Testis (tissue), 3 donors: ENCODE results near the gene TBXAS1. TPM values are rescaled to one million over a fixed set of nuclear protein-coding genes. Genes with fewer than 3 reads are reported as not detected.

Source experiments
- DNase-seq: peaks from one replicate; pipeline ENCODE4 v3.0.0-alpha.2; 2019
- H3K27ac ChIP-seq, 2 donors: fragments of 200-600 bp; sonication (generic); one replicate each; pipeline ENCODE4 v1.5.1; 2019
- H3K27me3 ChIP-seq: fragments of 200-600 bp; sonication (generic); one replicate; pipeline ENCODE4 v1.5.1; 2019
- H3K36me3 ChIP-seq: fragments of 200-600 bp; sonication (generic); one replicate; pipeline ENCODE4 v1.5.1; 2017; ENCODE audit warnings: low read depth; ENCODE audit errors: missing control alignments
- H3K4me1 ChIP-seq: fragments of 200-600 bp; sonication (generic); one replicate; pipeline ENCODE4 v1.5.1; 2019
- H3K4me3 ChIP-seq, 2 donors: fragments of 200-600 bp; sonication (generic); one replicate each; pipeline ENCODE4 v1.5.1; 2017 to 2019
- H3K9me3 ChIP-seq: fragments of 200-600 bp; sonication (generic); one replicate; pipeline ENCODE4 v1.5.1; 2017
- CTCF ChIP-seq, 3 experiments: fragments of 450-650 bp in 2 of 3; fragments of 200-600 bp in 1 of 3; sonication (generic) in 1 of 3; IDR thresholded peaks; one replicate each; pipeline ENCODE4 v1.5.1; 2016 to 2019; ENCODE audit warnings: antibody characterized with exemption in 3 of 3, mild to moderate bottlenecking in 2 of 3, moderate library complexity in 1 of 3
- POLR2A ChIP-seq: fragments of 450-650 bp; IDR thresholded peaks from one replicate; pipeline ENCODE4 v1.6.1; 2017; ENCODE audit warnings: antibody characterized with exemption, mild to moderate bottlenecking, moderate library complexity
- WGBS, 2 donors: methylation state at CpG; one replicate each; pipeline ENCODE4 v1.1.5; 2018; 5-methylcytosine and 5-hydroxymethylcytosine counted together
- intact Hi-C: fragments of 100-400 bp; cut with DNase I; formaldehyde crosslinking; loops from one replicate; pipeline ENCODE4 v1.15.1; 2023; ENCODE audit warnings: low total_unique reads
- polyA plus RNA-seq: library from polyadenylated mRNA; stranded (reverse); fragments of 350-450 nt; fragmentation: Illumina TruSeq; extraction: RNeasy Lipid Tissue Mini Kit (QIAGEN cat#74804); gene quantifications from one replicate; pipeline ENCODE4 v1.2.3, GENCODE V29; 2014; ENCODE audit warnings: low read depth, low replicate concordance; ENCODE audit not compliant: insufficient read depth
- total RNA-seq, 2 donors: library from RNA; depleted of rRNA; stranded (reverse); fragments of >200 nt; gene quantifications; one replicate each; pipeline ENCODE4 v1.2.3, GENCODE V29; 2016

Gene TBXAS1
- total and polyA plus RNA-seq, 3 donors from 2014 or later: 4.9 to 5.7 (median 5.2) TPM

GRCh38 chr7:140017543-140017942 lies 188.5 kb downstream of the TBXAS1 start:
- H3K4me1 ChIP-seq: no peaks in the 10 kb centered on the region
- no peak overlapping the region for H3K4me3 ChIP-seq
- intact Hi-C loops: no loop called here
- H3K27ac ChIP-seq: no peak overlapping the region
- no peaks in the 10 kb centered on the region for H3K9me3 ChIP-seq
- H3K27me3 ChIP-seq: no peaks in the 10 kb centered on the region
- no peaks in the 10 kb centered on the region for H3K36me3 ChIP-seq
- 84 to 100% methylated on average over 2 to 15 of the region's 15 CpGs for WGBS, 2 donors
- DNase-seq: no peak
- no peak for TF ChIP-seq CTCF (IDR thresholded peaks at IDR 0.05)
- no peak for TF ChIP-seq POLR2A

GRCh38 chr7:140018125-140019043 lies 189.3 kb downstream of the TBXAS1 start:
- Histone ChIP-seq H3K27ac (no peak overlapping the region), H3K4me3 (no peak overlapping the region), H3K9me3 (no peaks in the 10 kb centered on the region), H3K27me3 (no peaks in the 10 kb centered on the region), H3K36me3 (no peaks in the 10 kb centered on the region), H3K4me1 (no peaks in the 10 kb centered on the region)
- TF ChIP-seq CTCF (IDR thresholded peaks at IDR 0.05): no peak
- TF ChIP-seq POLR2A: no peak
- intact Hi-C loops: no loop called here
- no peak for DNase-seq
- 85% methylated on average over 9 of the region's 9 CpGs for WGBS, 2 donors

DNA sequence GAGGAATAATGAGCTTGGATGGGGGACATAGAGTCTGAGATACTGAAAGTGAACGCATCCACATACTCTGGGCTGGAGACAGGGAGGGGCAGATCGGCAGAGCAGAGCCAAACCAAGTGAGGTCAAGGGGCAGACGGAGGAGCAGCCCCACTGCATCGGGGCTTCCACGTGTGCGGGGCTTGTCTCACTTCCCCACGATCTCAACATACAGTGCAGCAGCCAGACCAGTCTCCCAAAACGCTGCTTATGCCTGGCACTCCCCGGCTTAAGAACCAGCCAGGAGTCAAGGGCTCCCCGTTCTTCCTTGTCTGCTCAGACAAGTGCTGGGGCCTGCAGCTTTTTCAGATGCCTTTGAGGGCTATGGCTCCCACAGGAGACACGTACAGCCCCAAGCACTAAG lies 190.1 kb downstream of the TBXAS1 start:
- TF ChIP-seq CTCF (IDR thresholded peaks at IDR 0.05): no peak
- no peak for TF ChIP-seq POLR2A
- intact Hi-C loops: no loop called here
- Histone ChIP-seq H3K27ac (no peak overlapping the region), H3K4me3 (no peak overlapping the region), H3K4me1 (no peaks in the 10 kb centered on the region), H3K27me3 (no peaks in the 10 kb centered on the region), H3K36me3 (no peaks in the 10 kb centered on the region), H3K9me3 (no peaks in the 10 kb centered on the region)
- WGBS, 2 donors: 44 to 49% methylated on average over 8 to 11 of the region's 11 CpGs
- no peak for DNase-seq

DNA sequence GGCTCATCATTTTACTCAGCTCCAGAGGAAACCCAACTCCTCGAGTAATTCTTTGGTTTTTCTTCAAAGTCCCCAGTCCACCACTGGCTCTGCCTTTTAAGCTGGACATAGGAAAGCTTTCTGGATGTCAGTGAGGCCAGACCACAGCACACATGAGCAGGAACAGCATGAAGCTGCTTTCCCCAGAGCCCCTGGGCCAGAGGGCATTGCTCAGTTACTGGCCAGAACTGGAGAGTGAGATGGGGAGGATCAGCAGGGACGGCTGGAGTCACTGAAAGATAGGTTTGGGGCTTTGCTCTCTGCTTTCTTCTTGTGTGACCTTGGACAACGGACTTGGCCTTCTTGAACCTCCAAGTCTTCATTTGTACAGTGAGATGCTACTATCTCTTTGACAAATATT lies 190.5 kb downstream of the TBXAS1 start:
- H3K27ac ChIP-seq: no peak overlapping the region
- 55 to 66% methylated on average over 3 of the region's 3 CpGs for WGBS, 2 donors
- no peaks in the 10 kb centered on the region for H3K36me3 ChIP-seq

More for the DNA sequence above, 190.5 kb downstream of the TBXAS1 start:
- Histone ChIP-seq H3K4me1 (no peaks in the 10 kb centered on the region), H3K9me3 (no peaks in the 10 kb centered on the region), H3K27me3 (no peaks in the 10 kb centered on the region), H3K4me3 (no peak overlapping the region)
- TF ChIP-seq CTCF (IDR thresholded peaks at IDR 0.05) (no peak), POLR2A (no peak)
- intact Hi-C loops: no loop called here
- DNase-seq: no peak
